HepG2 (cell line): ENCODE results near the gene XCL2. TPM values are rescaled to one million over a fixed set of nuclear protein-coding genes. Genes with fewer than 3 reads are reported as not detected.

Experiments used
- ETV5 ChIP-seq: IDR thresholded peaks from 2 replicates; pipeline ENCODE4 v1.6.1; 2018; ENCODE audit warnings: missing biosample characterization, missing genetic modification reagents, inconsistent platforms, borderline replicate concordance
- FOXJ3 ChIP-seq: sonication (generic); formaldehyde crosslinking; IDR thresholded peaks from 2 replicates; pipeline ENCODE4 v1.4.0; 2020; ENCODE audit warnings: missing genetic modification reagents, mild to moderate bottlenecking, borderline replicate concordance
- GPBP1L1 ChIP-seq: sonication (generic); formaldehyde crosslinking; IDR thresholded peaks from 2 replicates; pipeline ENCODE4 v1.5.0; 2020; ENCODE audit warnings: mild to moderate bottlenecking, missing genetic modification reagents
- KDM6A ChIP-seq: IDR thresholded peaks from 2 replicates; pipeline ENCODE4 v1.6.1; 2016; ENCODE audit warnings: low read depth
- LCORL ChIP-seq, 2 experiments: fragments of 450-650 bp in 1 of 2; sonication (generic) in 1 of 2; formaldehyde crosslinking in 1 of 2; IDR thresholded peaks; 2 replicates each; pipeline versions ENCODE4 v1.5.0 to v1.6.1; 2017 to 2020; ENCODE audit warnings: antibody characterized with exemption in 1 of 2, missing genetic modification reagents in 1 of 2
- MYC ChIP-seq: sonication (generic); formaldehyde crosslinking; IDR thresholded peaks from 2 replicates; pipeline ENCODE4 v1.9.0; 2021; ENCODE audit warnings: missing genetic modification reagents, borderline replicate concordance
- NCOA5 ChIP-seq: sonication (generic); formaldehyde crosslinking; IDR thresholded peaks from 2 replicates; pipeline ENCODE4 v1.4.0; 2020; ENCODE audit warnings: missing genetic modification reagents
- SKI ChIP-seq: fragments of 450-650 bp; IDR thresholded peaks from one replicate; pipeline ENCODE4 v1.6.1; 2018; ENCODE audit warnings: mild to moderate bottlenecking; ENCODE audit not compliant: partially characterized antibody
- SP4 ChIP-seq: sonication (generic); formaldehyde crosslinking; IDR thresholded peaks from 2 replicates; pipeline ENCODE4 v1.8.1; 2023; ENCODE audit warnings: mild to moderate bottlenecking, missing genetic modification reagents
- SUZ12 ChIP-seq: fragments of 150-350 bp; IDR thresholded peaks from 2 replicates; pipeline ENCODE4 v1.6.1; 2014; ENCODE audit warnings: low read depth, low read length
- USF2 ChIP-seq, 2 experiments: sonication (generic) in 1 of 2; formaldehyde crosslinking in 1 of 2; IDR thresholded peaks; 2 replicates each; pipeline versions ENCODE4 v1.5.1 to v1.6.1; 2011 to 2020; ENCODE audit warnings: borderline replicate concordance in 1 of 2, low read depth in 1 of 2, low read length in 1 of 2, mild to moderate bottlenecking in 1 of 2, missing genetic modification reagents in 1 of 2, moderate library complexity in 1 of 2
- ZBTB8A ChIP-seq: sonication (generic); formaldehyde crosslinking; IDR thresholded peaks from 2 replicates; pipeline ENCODE4 v1.4.0; 2020; ENCODE audit warnings: mild to moderate bottlenecking, low read depth, missing genetic modification reagents, borderline replicate concordance
- ZNF281 ChIP-seq: sonication (generic); formaldehyde crosslinking; IDR thresholded peaks from 2 replicates; pipeline ENCODE4 v1.4.0; 2020; ENCODE audit warnings: missing genetic modification reagents, borderline replicate concordance
- ZNF337 ChIP-seq: sonication (generic); formaldehyde crosslinking; IDR thresholded peaks from 2 replicates; pipeline ENCODE4 v1.5.1; 2020; ENCODE audit warnings: missing genetic modification reagents, low read depth, mild to moderate bottlenecking, borderline replicate concordance
- ZNF414 ChIP-seq: sonication (generic); formaldehyde crosslinking; IDR thresholded peaks from 2 replicates; pipeline ENCODE4 v1.5.0; 2020; ENCODE audit warnings: missing genetic modification reagents
- polyA plus RNA-seq, 8 experiments: library from polyadenylated mRNA; depleted of rRNA in 3 of 8; stranded (reverse) in 7 of 8; unstranded in 1 of 8; fragments of >200 nt; fragmentation: Illumina TruSeq in 4 of 8; extraction: Trizol in 4 of 8; gene quantifications; 2 replicates each; pipeline versions ENCODE4 v1.2.1 to v1.2.3, GENCODE V29; 2011 to 2016; ENCODE audit warnings: low read depth in 4 of 8, missing spikeins in 1 of 8, mixed read lengths in 1 of 8; ENCODE audit not compliant: insufficient read depth in 1 of 8
- total RNA-seq, 5 experiments: library from RNA; depleted of rRNA; stranded (reverse); fragments of >200 nt; fragmentation: Illumina TruSeq; extraction: Trizol; gene quantifications; 2 replicates each; pipeline ENCODE4 v1.2.3, GENCODE V29; 2016; ENCODE audit warnings: low read depth in 1 of 5
- TF ChIP-seq, protein P1 (sequence below): sonication (generic); formaldehyde crosslinking; IDR thresholded peaks from 2 replicates; pipeline ENCODE4 v1.4.0; 2020; ENCODE audit warnings: missing genetic modification reagents

The XCL2 gene
- total and polyA plus RNA-seq, 2 of the 13 experiments (the other 11 are each of a cell fraction or from before 2014, with no cell fraction given) = 0.50 TPM; not detected in 1

- no peak for TF ChIP-seq KDM6A (CRISPR knock-in tag)
- no peak for TF ChIP-seq GPBP1L1
- TF ChIP-seq NCOA5 = no peak
- TF ChIP-seq MYC = no peak
- TF ChIP-seq SKI = peak; percentile 39
- no peak for TF ChIP-seq ZBTB8A
- TF ChIP-seq FOXJ3 = peak; percentile 79; the same call in 1 of the 2 replicates
- TF ChIP-seq, protein P1, sequence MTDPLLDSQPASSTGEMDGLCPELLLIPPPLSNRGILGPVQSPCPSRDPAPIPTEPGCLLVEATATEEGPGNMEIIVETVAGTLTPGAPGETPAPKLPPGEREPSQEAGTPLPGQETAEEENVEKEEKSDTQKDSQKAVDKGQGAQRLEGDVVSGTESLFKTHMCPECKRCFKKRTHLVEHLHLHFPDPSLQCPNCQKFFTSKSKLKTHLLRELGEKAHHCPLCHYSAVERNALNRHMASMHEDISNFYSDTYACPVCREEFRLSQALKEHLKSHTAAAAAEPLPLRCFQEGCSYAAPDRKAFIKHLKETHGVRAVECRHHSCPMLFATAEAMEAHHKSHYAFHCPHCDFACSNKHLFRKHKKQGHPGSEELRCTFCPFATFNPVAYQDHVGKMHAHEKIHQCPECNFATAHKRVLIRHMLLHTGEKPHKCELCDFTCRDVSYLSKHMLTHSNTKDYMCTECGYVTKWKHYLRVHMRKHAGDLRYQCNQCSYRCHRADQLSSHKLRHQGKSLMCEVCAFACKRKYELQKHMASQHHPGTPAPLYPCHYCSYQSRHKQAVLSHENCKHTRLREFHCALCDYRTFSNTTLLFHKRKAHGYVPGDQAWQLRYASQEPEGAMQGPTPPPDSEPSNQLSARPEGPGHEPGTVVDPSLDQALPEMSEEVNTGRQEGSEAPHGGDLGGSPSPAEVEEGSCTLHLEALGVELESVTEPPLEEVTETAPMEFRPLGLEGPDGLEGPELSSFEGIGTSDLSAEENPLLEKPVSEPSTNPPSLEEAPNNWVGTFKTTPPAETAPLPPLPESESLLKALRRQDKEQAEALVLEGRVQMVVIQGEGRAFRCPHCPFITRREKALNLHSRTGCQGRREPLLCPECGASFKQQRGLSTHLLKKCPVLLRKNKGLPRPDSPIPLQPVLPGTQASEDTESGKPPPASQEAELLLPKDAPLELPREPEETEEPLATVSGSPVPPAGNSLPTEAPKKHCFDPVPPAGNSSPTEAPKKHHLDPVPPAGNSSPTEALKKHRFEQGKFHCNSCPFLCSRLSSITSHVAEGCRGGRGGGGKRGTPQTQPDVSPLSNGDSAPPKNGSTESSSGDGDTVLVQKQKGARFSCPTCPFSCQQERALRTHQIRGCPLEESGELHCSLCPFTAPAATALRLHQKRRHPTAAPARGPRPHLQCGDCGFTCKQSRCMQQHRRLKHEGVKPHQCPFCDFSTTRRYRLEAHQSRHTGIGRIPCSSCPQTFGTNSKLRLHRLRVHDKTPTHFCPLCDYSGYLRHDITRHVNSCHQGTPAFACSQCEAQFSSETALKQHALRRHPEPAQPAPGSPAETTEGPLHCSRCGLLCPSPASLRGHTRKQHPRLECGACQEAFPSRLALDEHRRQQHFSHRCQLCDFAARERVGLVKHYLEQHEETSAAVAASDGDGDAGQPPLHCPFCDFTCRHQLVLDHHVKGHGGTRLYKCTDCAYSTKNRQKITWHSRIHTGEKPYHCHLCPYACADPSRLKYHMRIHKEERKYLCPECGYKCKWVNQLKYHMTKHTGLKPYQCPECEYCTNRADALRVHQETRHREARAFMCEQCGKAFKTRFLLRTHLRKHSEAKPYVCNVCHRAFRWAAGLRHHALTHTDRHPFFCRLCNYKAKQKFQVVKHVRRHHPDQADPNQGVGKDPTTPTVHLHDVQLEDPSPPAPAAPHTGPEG (CRISPR knock-in tag) = no peak
- no peak for TF ChIP-seq SP4 (CRISPR knock-in tag)
- no peak for TF ChIP-seq ZNF337 (CRISPR knock-in tag)
- TF ChIP-seq ZNF281 (CRISPR knock-in tag) = peak; percentile 15; the same call in 1 of the 2 replicates
- no peak for TF ChIP-seq LCORL (IDR thresholded peaks at IDR 0.05)
- no peak for TF ChIP-seq LCORL (CRISPR knock-in tag; IDR thresholded peaks at IDR 0.05)
- TF ChIP-seq ETV5 (CRISPR knock-in tag) = no peak
- TF ChIP-seq SUZ12 = no peak
- no peak for TF ChIP-seq USF2 (IDR thresholded peaks at IDR 0.05; ENCODE audit: low read depth, low read length)
- TF ChIP-seq USF2 (CRISPR knock-in tag; IDR thresholded peaks at IDR 0.05; ENCODE audit: borderline replicate concordance) = no peak
- TF ChIP-seq ZNF414 = 0 out of 2 replicates have a peak, but pooled peaks have one; percentile 33
These were observed 7.9 kb upstream of the XCL2 start (continued) for GRCh38 chr1:168551688-168552087.
